ENCODE results near the gene SMIM45.

SMIM45 gene

GRCh38 chr22:41910050-41911000 is 41.6 kb upstream of the SMIM45 start:
- TF ChIP-seq, protein P1, sequence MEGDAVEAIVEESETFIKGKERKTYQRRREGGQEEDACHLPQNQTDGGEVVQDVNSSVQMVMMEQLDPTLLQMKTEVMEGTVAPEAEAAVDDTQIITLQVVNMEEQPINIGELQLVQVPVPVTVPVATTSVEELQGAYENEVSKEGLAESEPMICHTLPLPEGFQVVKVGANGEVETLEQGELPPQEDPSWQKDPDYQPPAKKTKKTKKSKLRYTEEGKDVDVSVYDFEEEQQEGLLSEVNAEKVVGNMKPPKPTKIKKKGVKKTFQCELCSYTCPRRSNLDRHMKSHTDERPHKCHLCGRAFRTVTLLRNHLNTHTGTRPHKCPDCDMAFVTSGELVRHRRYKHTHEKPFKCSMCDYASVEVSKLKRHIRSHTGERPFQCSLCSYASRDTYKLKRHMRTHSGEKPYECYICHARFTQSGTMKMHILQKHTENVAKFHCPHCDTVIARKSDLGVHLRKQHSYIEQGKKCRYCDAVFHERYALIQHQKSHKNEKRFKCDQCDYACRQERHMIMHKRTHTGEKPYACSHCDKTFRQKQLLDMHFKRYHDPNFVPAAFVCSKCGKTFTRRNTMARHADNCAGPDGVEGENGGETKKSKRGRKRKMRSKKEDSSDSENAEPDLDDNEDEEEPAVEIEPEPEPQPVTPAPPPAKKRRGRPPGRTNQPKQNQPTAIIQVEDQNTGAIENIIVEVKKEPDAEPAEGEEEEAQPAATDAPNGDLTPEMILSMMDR (IDR thresholded peaks at IDR 0.05) = no peak
- TF ChIP-seq POLR2A (IDR thresholded peaks at IDR 0.05) = no peak
- H3K27ac ChIP-seq = no peak overlapping the region
- 1% methylated on average over 54 of the region's 112 CpGs; no CpG with 5 or more reads in 1 of the 2 donors for WGBS, 2 donors
- no peaks in the 10 kb centered on the region for H3K9me3 ChIP-seq
- H3K4me3 ChIP-seq = no peak overlapping the region
- H3K27me3 ChIP-seq = peaks cover 0 to 35% of the 10 kb centered on the region in 2 donors
- DNase-seq (peak; percentile 36 to 67 (median 50)), ATAC-seq (peak; percentile 38)
- peaks cover 42% of the 10 kb centered on the region for H3K4me1 ChIP-seq
- intact Hi-C loops (cut with DNase I) = no loop called here
- peaks cover under 1 to 1% of the 10 kb centered on the region in 2 donors for H3K36me3 ChIP-seq (replicated peaks in 1 of 2; ENCODE audit: insufficient read depth in 1 of 2, low read depth in 2 of 2)

- ATAC-seq (no peak), DNase-seq (no peak)
- Histone ChIP-seq H3K27ac (no peak overlapping the region), H3K4me1 (peaks cover 44% of the 10 kb centered on the region), H3K36me3 (replicated peaks in 1 of 2; ENCODE audit: insufficient read depth in 1 of 2, low read depth in 2 of 2) (no peaks in the 10 kb centered on the region), H3K4me3 (no peak overlapping the region), H3K9me3 (no peaks in the 10 kb centered on the region), H3K27me3 (peaks cover 0 to 43% of the 10 kb centered on the region in 2 donors)
- TF ChIP-seq POLR2A (IDR thresholded peaks at IDR 0.05) = no peak
- TF ChIP-seq, protein P1 (IDR thresholded peaks at IDR 0.05) = no peak
- intact Hi-C loops (cut with DNase I) = no loop called here
- 11 to 27% methylated on average over 9 to 33 of the region's 37 CpGs for WGBS, 2 donors
These were observed 40.8 kb upstream of the SMIM45 start for GRCh38 chr22:41911001-41911611.

DNA sequence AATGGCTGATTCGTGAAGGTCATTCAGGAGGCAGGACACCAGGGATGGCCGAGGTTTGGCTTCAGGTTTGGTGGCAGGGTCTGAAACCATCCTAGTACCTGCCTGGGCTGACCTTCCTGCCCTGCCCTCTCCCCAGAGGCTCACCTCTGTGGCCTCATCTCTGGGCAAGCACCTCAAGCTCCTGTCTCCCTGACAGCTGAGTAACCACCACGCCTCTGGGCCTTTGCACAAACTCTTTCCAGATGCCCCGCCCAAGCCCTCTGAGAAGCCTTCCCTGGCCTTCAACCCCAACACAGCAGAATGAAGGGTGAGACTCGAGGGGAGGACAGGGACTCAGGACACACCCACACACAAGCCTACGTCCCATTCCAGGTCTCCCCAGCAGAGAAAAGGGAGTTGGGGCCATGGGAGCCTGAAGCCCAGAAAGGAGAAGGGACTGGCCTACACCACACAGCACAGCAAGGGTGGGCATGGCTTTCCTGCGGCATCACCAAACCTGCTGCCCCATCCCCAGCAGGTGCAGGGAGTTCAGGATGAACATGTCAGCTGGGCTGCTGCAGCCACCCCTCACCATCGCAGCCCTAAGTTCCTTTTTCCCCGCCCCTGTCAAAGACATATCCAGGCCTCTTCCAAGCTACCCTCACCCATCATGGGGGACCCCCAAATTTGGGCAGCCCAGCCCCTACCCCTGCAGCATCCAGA is 39.5 kb upstream of the SMIM45 start:
- Histone ChIP-seq H3K4me1 (peaks cover 44% of the 10 kb centered on the region), H3K9me3 (no peaks in the 10 kb centered on the region), H3K4me3 (no peak overlapping the region), H3K27ac (no peak overlapping the region), H3K27me3 (peaks cover 0 to 43% of the 10 kb centered on the region in 2 donors), H3K36me3 (replicated peaks in 1 of 2; ENCODE audit: insufficient read depth in 1 of 2, low read depth in 2 of 2) (no peaks in the 10 kb centered on the region)
- intact Hi-C loops (cut with DNase I) = no loop called here
- DNase-seq = no peak
- WGBS, 2 donors = 76 to 85% methylated on average over 6 to 9 of the region's 9 CpGs
- no peak for ATAC-seq
- TF ChIP-seq POLR2A (IDR thresholded peaks at IDR 0.05) = no peak
- TF ChIP-seq, protein P1 (IDR thresholded peaks at IDR 0.05) = no peak

- H3K27me3 ChIP-seq = peaks cover 0 to 43% of the 10 kb centered on the region in 2 donors
- 64 to 79% methylated on average over 6 to 11 of the region's 11 CpGs for WGBS, 2 donors
- TF ChIP-seq, protein P1 (IDR thresholded peaks at IDR 0.05) = no peak
- no peak for TF ChIP-seq POLR2A (IDR thresholded peaks at IDR 0.05)
- ATAC-seq = no peak
- H3K9me3 ChIP-seq = no peaks in the 10 kb centered on the region
- no peak overlapping the region for H3K27ac ChIP-seq
- no peaks in the 10 kb centered on the region for H3K36me3 ChIP-seq (replicated peaks in 1 of 2; ENCODE audit: insufficient read depth in 1 of 2, low read depth in 2 of 2)
- intact Hi-C loops (cut with DNase I) = no loop called here
- peaks cover 40% of the 10 kb centered on the region for H3K4me1 ChIP-seq
- H3K4me3 ChIP-seq = no peak overlapping the region
- no peak for DNase-seq
These were observed 38.8 kb upstream of the SMIM45 start for GRCh38 chr22:41913040-41913719.

All from body of pancreas (tissue), 4 donors.